Measurements from ENCODE around the gene NPVF. TPM values are rescaled to one million over a fixed set of nuclear protein-coding genes. Genes with fewer than 3 reads are reported as not detected.

NPVF gene
- total and polyA plus RNA-seq, 2 of the 8 experiments (the other 6 are each of a cell fraction or from before 2014, with no cell fraction given) = not detected

DNA sequence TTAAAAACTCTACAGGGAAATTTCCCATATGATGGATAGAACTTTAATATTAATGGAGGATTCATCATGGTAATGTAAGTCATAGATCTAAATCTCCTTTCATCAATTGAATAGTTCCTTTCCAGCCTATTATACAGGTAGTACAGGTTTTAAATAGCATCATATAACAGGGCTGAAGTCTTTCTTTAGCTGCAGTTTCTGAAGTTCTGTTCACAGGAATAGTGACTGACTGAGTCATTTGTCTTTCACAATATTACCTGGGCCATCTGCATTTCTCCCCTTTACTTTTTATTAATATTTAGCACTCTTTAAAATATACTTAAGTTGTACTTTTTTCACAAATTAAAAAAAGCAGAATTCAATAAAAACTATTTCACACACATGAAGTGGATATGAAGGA, 12.6 kb upstream of the NPVF start:
- CTCF ChIA-PET (ENCODE audit: partially characterized antibody) = interaction anchor here (0.6 to 1.2 kb wide), 4 partner anchors 44 to 325 kb away, joined by 3 to 4 read pairs (median 3); no protein-coding TSS in a partner anchor
- no peak overlapping the region for H3K18ac ChIP-seq (ENCODE audit: extremely low read depth, low read length)
- TF ChIP-seq SIX5 (IDR thresholded peaks at IDR 0.05; ENCODE audit: low read depth, low read length) (no peak), CHD2 (IDR thresholded peaks at IDR 0.05; ENCODE audit: low read length) (no peak), EZH2 (IDR thresholded peaks at IDR 0.05; ENCODE audit: low read depth, low read length, severe bottlenecking) (no peak), SIN3A (conservative IDR thresholded peaks at IDR 0.05 in 1 of 2, IDR thresholded peaks at IDR 0.05 in 1 of 2; ENCODE audit: low read depth in 1 of 2, low read length in 2 of 2) (no peak), TAF1 (IDR thresholded peaks at IDR 0.05; ENCODE audit: low read depth, low read length) (no peak), SP4 (IDR thresholded peaks at IDR 0.05; ENCODE audit: low read length) (no peak), RAD21 (IDR thresholded peaks at IDR 0.05 in 1 of 2, conservative IDR thresholded peaks at IDR 0.05 in 1 of 2; ENCODE audit: low read depth in 2 of 2, low read length in 2 of 2) (no peak), SUZ12 (IDR thresholded peaks at IDR 0.05; ENCODE audit: low read length) (no peak), YY1 (IDR thresholded peaks at IDR 0.05; ENCODE audit: low read depth, low read length) (no peak), CBX8 (IDR thresholded peaks at IDR 0.05; ENCODE audit: borderline replicate concordance, low read depth, low read length) (no peak), GABPA (IDR thresholded peaks at IDR 0.05; ENCODE audit: borderline replicate concordance, insufficient read depth, low read length) (no peak), KDM5A (IDR thresholded peaks at IDR 0.05; ENCODE audit: low read length) (no peak), HDAC6 (IDR thresholded peaks at IDR 0.05; ENCODE audit: low read depth, low read length) (no peak)
- TF ChIP-seq, protein P1, sequence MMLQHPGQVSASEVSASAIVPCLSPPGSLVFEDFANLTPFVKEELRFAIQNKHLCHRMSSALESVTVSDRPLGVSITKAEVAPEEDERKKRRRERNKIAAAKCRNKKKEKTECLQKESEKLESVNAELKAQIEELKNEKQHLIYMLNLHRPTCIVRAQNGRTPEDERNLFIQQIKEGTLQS (IDR thresholded peaks at IDR 0.05; ENCODE audit: insufficient read depth, low read depth, low read length) = no peak
- TF ChIP-seq, protein P2, sequence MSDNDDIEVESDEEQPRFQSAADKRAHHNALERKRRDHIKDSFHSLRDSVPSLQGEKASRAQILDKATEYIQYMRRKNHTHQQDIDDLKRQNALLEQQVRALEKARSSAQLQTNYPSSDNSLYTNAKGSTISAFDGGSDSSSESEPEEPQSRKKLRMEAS (IDR thresholded peaks at IDR 0.05) = no peak

More for the DNA sequence above, 12.6 kb upstream of the NPVF start:
- H2BK120ac ChIP-seq (replicated peaks; ENCODE audit: low read depth, low read length) = no peak overlapping the region
- H3K27ac ChIP-seq (ENCODE audit: low read depth, low read length) = no peak overlapping the region
- no peak overlapping the region for H3K4ac ChIP-seq (replicated peaks; ENCODE audit: insufficient read length, low read depth, low read length)
- no peak overlapping the region for H4K91ac ChIP-seq (replicated peaks; ENCODE audit: insufficient read length, low read length)
- no peak overlapping the region for H3K4me2 ChIP-seq (ENCODE audit: insufficient read depth in 1 of 2, low read depth in 2 of 2, low read length in 2 of 2)
- no peaks in the 10 kb centered on the region for H3K9me3 ChIP-seq (ENCODE audit: insufficient read depth in 2 of 2, low read depth in 1 of 2, low read length in 1 of 2)
- H4K5ac ChIP-seq (ENCODE audit: insufficient read length, low read depth, low read length) = no peak overlapping the region
- no peaks in the 10 kb centered on the region for H3K79me2 ChIP-seq (ENCODE audit: control insufficient read depth in 1 of 2, insufficient read depth in 2 of 2, low read length in 2 of 2)
- H3K23ac ChIP-seq (ENCODE audit: insufficient read length) = no peak overlapping the region
- no peak overlapping the region for H3K9ac ChIP-seq (replicated peaks in 1 of 4; ENCODE audit: extremely low read depth in 1 of 4, low read depth in 3 of 4, low read length in 3 of 4)
- H2BK20ac ChIP-seq (ENCODE audit: low read length) = no peak overlapping the region
- peaks cover 0 to 5% (median 2%) of the 10 kb centered on the region in 4 experiments; a peak in 4 of 7 replicates for H3K4me1 ChIP-seq (replicated peaks in 1 of 4; ENCODE audit: control insufficient read depth in 3 of 4, insufficient read depth in 4 of 4, low read length in 3 of 4)
- H3K36me3 ChIP-seq (ENCODE audit: control insufficient read depth in 2 of 4, insufficient read depth in 4 of 4, low read length in 3 of 4) = no peaks in the 10 kb centered on the region
- no peak for DNase-seq (ENCODE audit: low read depth in 1 of 2, low spot score in 2 of 2)
- H4K20me1 ChIP-seq (replicated peaks in 1 of 2; ENCODE audit: control insufficient read depth in 1 of 2, insufficient read depth in 2 of 2, low read length in 2 of 2) = no peaks in the 10 kb centered on the region
- no peak overlapping the region for H2BK5ac ChIP-seq (ENCODE audit: low read depth, low read length)
- no peak overlapping the region for H3K14ac ChIP-seq (ENCODE audit: insufficient read length)
- POLR2A ChIA-PET (ENCODE audit: partially characterized antibody) = no interaction called here
- no peaks in the 10 kb centered on the region; the same call in 1 of the 2 replicates for H3K23me2 ChIP-seq (ENCODE audit: low read depth, low read length)
- no peak overlapping the region for H3K4me3 ChIP-seq (ENCODE audit: extremely low read depth in 1 of 4, insufficient read depth in 2 of 4, low read depth in 3 of 4, low read length in 4 of 4)
- peaks cover 0 to 9% (median 4%) of the 10 kb centered on the region in 4 experiments; a peak in 4 of 7 replicates for H3K27me3 ChIP-seq (replicated peaks in 1 of 4; ENCODE audit: control insufficient read depth in 3 of 4, extremely low read depth in 1 of 4, insufficient read depth in 3 of 4, low read length in 3 of 4)
- no peak overlapping the region for H4K8ac ChIP-seq (ENCODE audit: extremely low read depth, insufficient read depth, low read length)
- H3K79me1 ChIP-seq (ENCODE audit: low read depth, low read length) = no peaks in the 10 kb centered on the region
- no peak overlapping the region for H2BK12ac ChIP-seq (ENCODE audit: low read depth, low read length)
- no peak overlapping the region for H2BK15ac ChIP-seq (ENCODE audit: low read length)
- H3K56ac ChIP-seq (replicated peaks; ENCODE audit: insufficient read length, low read depth, low read length) = no peak overlapping the region
- H2AK5ac ChIP-seq (ENCODE audit: low read depth, low read length) = no peak overlapping the region
- H2AFZ ChIP-seq (ENCODE audit: low read length) = no peak overlapping the region
- no peak for FAIRE-seq

Data from H1 (cell line).